IMR-90 (cell line): ENCODE results near the gene OXSR1. TPM values are rescaled to one million over a fixed set of nuclear protein-coding genes. Genes with fewer than 3 reads are reported as not detected.

Experiments used
- ATAC-seq: fragments of 200-7000 bp; cut with Tn5 transposase; 2 replicates; pipeline ENCODE4 v1.9.1; 2020; ENCODE audit warnings: low read depth, mild to moderate bottlenecking, moderate library complexity
- BruUV-seq: library from RNA; stranded (reverse); fragments of 400-500 nt; replicated peaks from 2 replicates; lab custom pipeline; 2021; lab: Mats Ljungman, UMichigan
- CTCF ChIA-PET: fragments of 300-600 bp; formaldehyde crosslinking; extraction: SDS; loops from one replicate; lab custom pipeline; 2021; ENCODE audit warnings: antibody characterized with exemption; lab: Yijun Ruan, JAX
- POLR2A ChIA-PET: fragments of 300-600 bp; sonication (Branson Sonifier 250); formaldehyde crosslinking; loops from one replicate; lab custom pipeline; 2022; ENCODE audit warnings: antibody characterized with exemption; ENCODE audit not compliant: unreplicated experiment; lab: Charles Lee
- DNase-seq: peaks from one replicate; pipeline ENCODE4 v3.0.0; 2013
- H2AFZ ChIP-seq: replicated peaks from 2 replicates; pipeline ENCODE3; 2013; ENCODE audit warnings: low read length, mild to moderate bottlenecking; ENCODE audit not compliant: poor library complexity
- H2AK5ac ChIP-seq: 2 replicates; pipeline ENCODE4 v1.6.1; 2013; ENCODE audit warnings: low read depth, low read length, inconsistent platforms
- H2AK9ac ChIP-seq: replicated peaks from 2 replicates; pipeline ENCODE3; 2013; ENCODE audit warnings: mild to moderate bottlenecking, low read depth, low read length, moderate library complexity; ENCODE audit not compliant: poor library complexity
- H2BK120ac ChIP-seq: 2 replicates; pipeline ENCODE4 v1.6.1; 2013; ENCODE audit warnings: low read depth, low read length, inconsistent platforms
- H2BK15ac ChIP-seq: 3 replicates; pipeline ENCODE4 v1.6.1; 2013; ENCODE audit warnings: low read depth, low read length, inconsistent platforms
- H2BK20ac ChIP-seq: 2 replicates; pipeline ENCODE4 v1.6.1; 2013; ENCODE audit warnings: low read depth, mild to moderate bottlenecking, inconsistent platforms, low read length, moderate library complexity
- H2BK5ac ChIP-seq: 2 replicates; pipeline ENCODE4 v1.6.1; 2013; ENCODE audit warnings: mild to moderate bottlenecking, low read depth, low read length, inconsistent platforms; ENCODE audit not compliant: poor library complexity, severe bottlenecking
- H3K14ac ChIP-seq: replicated peaks from 2 replicates; pipeline ENCODE4 v1.6.1; 2013; ENCODE audit warnings: low read depth, low read length, inconsistent platforms
- H3K18ac ChIP-seq: 2 replicates; pipeline ENCODE4 v1.6.1; 2013; ENCODE audit warnings: low read depth, low read length, control low read depth
- H3K23ac ChIP-seq: 2 replicates; pipeline ENCODE4 v1.6.1; 2013; ENCODE audit warnings: low read depth, low read length, inconsistent platforms
- H3K27ac ChIP-seq: 2 replicates; pipeline ENCODE4 v1.5.1; 2013; ENCODE audit warnings: mild to moderate bottlenecking, control low read depth, low read length; ENCODE audit not compliant: insufficient read depth
- H3K27me3 ChIP-seq: 2 replicates; pipeline ENCODE4 v1.6.1; 2013; ENCODE audit warnings: low read length; ENCODE audit not compliant: control insufficient read depth, insufficient read depth
- H3K36me3 ChIP-seq: 2 replicates; pipeline ENCODE4 v1.6.1; 2013; ENCODE audit warnings: low read length, mixed read lengths; ENCODE audit not compliant: control insufficient read depth, insufficient read depth
- H3K4ac ChIP-seq: 2 replicates; pipeline ENCODE4 v1.6.1; 2013; ENCODE audit warnings: low read depth, low read length, inconsistent platforms
- H3K4me1 ChIP-seq: 2 replicates; pipeline ENCODE4 v1.6.1; 2013; ENCODE audit warnings: low read length, mixed read lengths; ENCODE audit not compliant: control insufficient read depth, insufficient read depth
- H3K4me2 ChIP-seq: 2 replicates; pipeline ENCODE4 v1.6.1; 2013; ENCODE audit warnings: low read depth, mild to moderate bottlenecking, control low read depth, low read length, moderate library complexity
- H3K4me3 ChIP-seq: 2 replicates; pipeline ENCODE4 v1.5.1; 2013; ENCODE audit warnings: low read depth, mild to moderate bottlenecking, control low read depth, low read length, moderate library complexity; ENCODE audit not compliant: insufficient read depth
- H3K56ac ChIP-seq: 2 replicates; pipeline ENCODE4 v1.6.1; 2013; ENCODE audit warnings: low read length, inconsistent platforms; ENCODE audit not compliant: insufficient read depth; ENCODE audit errors: extremely low read depth
- H3K79me1 ChIP-seq, 2 experiments: 2 replicates each; pipeline ENCODE4 v1.6.1; 2013; ENCODE audit warnings: low read length in 2 of 2, inconsistent platforms in 1 of 2, low read depth in 1 of 2
- H3K9ac ChIP-seq: 2 replicates; pipeline ENCODE4 v1.6.1; 2013; ENCODE audit warnings: low read depth, low read length, control low read depth
- H3K9me1 ChIP-seq: 2 replicates; pipeline ENCODE4 v1.6.1; 2013; ENCODE audit warnings: low read length, inconsistent platforms; ENCODE audit not compliant: insufficient read depth
- H3K9me3 ChIP-seq: 2 replicates; pipeline ENCODE4 v1.6.1; 2013; ENCODE audit warnings: low read length; ENCODE audit not compliant: control insufficient read depth, insufficient read depth
- H4K20me1 ChIP-seq: 2 replicates; pipeline ENCODE4 v1.6.1; 2013; ENCODE audit warnings: low read length, inconsistent platforms; ENCODE audit not compliant: insufficient read depth
- H4K5ac ChIP-seq: 2 replicates; pipeline ENCODE4 v1.6.1; 2013; ENCODE audit warnings: mild to moderate bottlenecking, low read depth, low read length, control low read depth
- H4K8ac ChIP-seq, 2 experiments: 2 replicates each; pipeline ENCODE4 v1.6.1; 2013; ENCODE audit warnings: low read depth in 2 of 2, low read length in 2 of 2, control low read depth in 1 of 2, inconsistent platforms in 1 of 2
- H4K91ac ChIP-seq: 2 replicates; pipeline ENCODE4 v1.6.1; 2013; ENCODE audit warnings: low read depth, low read length, inconsistent platforms; ENCODE audit not compliant: insufficient read depth
- MAZ ChIP-seq: IDR thresholded peaks from 2 replicates; pipeline ENCODE4 v1.6.1; 2012; ENCODE audit warnings: low read depth, mild to moderate bottlenecking, low read length, improper control_type of control experiment, moderate library complexity, borderline replicate concordance
- MXI1 ChIP-seq: IDR thresholded peaks from 2 replicates; pipeline ENCODE4 v1.6.1; 2012; ENCODE audit warnings: low read depth, mild to moderate bottlenecking, low read length, moderate library complexity, borderline replicate concordance
- RAD21 ChIP-seq: IDR thresholded peaks from 2 replicates; pipeline ENCODE4 v1.6.1; 2012; ENCODE audit warnings: low read length, improper control_type of control experiment
- WGBS, 2 experiments: methylation state at CpG; one replicate each; pipeline versions ENCODE4 v1.1.5 to v1.1.7; 2013; ENCODE audit warnings: missing lambda C conversion rate in 2 of 2; ENCODE audit not compliant: insufficient read length in 1 of 2; ENCODE audit errors: extremely low coverage in 2 of 2; 5-methylcytosine and 5-hydroxymethylcytosine counted together
- dilution Hi-C: fragments of 300-500 bp; cut with HindIII; formaldehyde crosslinking; loops from one replicate; pipeline ENCODE4 v1.14.3; 2018; ENCODE audit warnings: low sequenced_read_pairs; ENCODE audit not compliant: unreplicated experiment
- in situ Hi-C: fragments of 300-500 bp; cut with MboI; formaldehyde crosslinking; loops from 3 replicates; pipeline ENCODE4 v1.14.3; 2019; ENCODE audit warnings: low sequenced_read_pairs, inconsistent platforms, mixed read lengths
- intact Hi-C: fragments of 100-400 bp; cut with micrococcal nuclease; formaldehyde crosslinking; loops from 2 replicates; pipeline ENCODE4 v1.10.0; 2022
- polyA plus RNA-seq, 3 experiments: library from polyadenylated mRNA; depleted of rRNA; stranded (reverse); fragments of >200 nt; gene quantifications; 2 replicates each; pipeline ENCODE4 v1.2.3, GENCODE V29; 2012; ENCODE audit warnings: low replicate concordance in 1 of 3
- total RNA-seq: library from RNA; depleted of rRNA; stranded (reverse); fragments of >200 nt; gene quantifications from 2 replicates; pipeline ENCODE4 v1.2.3, GENCODE V29; 2012

The OXSR1 gene
- total and polyA plus RNA-seq, 2 of the 4 experiments (the other 2 are of a cell fraction) = 32.9 to 37.6 TPM

GRCh38 chr3:38165722-38166387 is 518 bp downstream of the OXSR1 start:
- peak overlapping the region; percentile 89 for H3K9ac ChIP-seq
- dilution Hi-C loops (no loop called here), in situ Hi-C loops (no loop called here), intact Hi-C loops (no loop called here)
- DNase-seq (peak; percentile 46), ATAC-seq (no peak; the same call in none of the 2 replicates)
- H2BK20ac ChIP-seq = 0 out of 2 replicates have a peak overlapping the region, but pooled peaks have one; percentile 5
- no peaks in the 10 kb centered on the region for H3K27me3 ChIP-seq
- H2AFZ ChIP-seq = peak overlapping the region; percentile 99
- peak overlapping the region; percentile 98 for H3K27ac ChIP-seq
- peaks cover 0 to 21% of the 10 kb centered on the region in 2 experiments; a peak in 2 of 4 replicates for H3K79me1 ChIP-seq
- H3K4me3 ChIP-seq = peak overlapping the region; percentile 57
- H3K4ac ChIP-seq = peak overlapping the region; percentile 82
- peak overlapping the region; percentile 33; the same call in 1 of the 3 replicates for H2BK15ac ChIP-seq
- WGBS, 2 experiments = 2% methylated on average over 30 of the region's 62 CpGs; no CpG with 5 or more reads in 1 of the 2 experiments
- 0 out of 2 replicates have a peak, but pooled peaks cover 6% of the 10 kb centered on the region for H3K9me1 ChIP-seq
- H2BK5ac ChIP-seq = peak overlapping the region; percentile 96
- peaks cover 6% of the 10 kb centered on the region for H3K4me1 ChIP-seq
- peak overlapping the region; percentile 63 for H3K18ac ChIP-seq
- peak overlapping the region; percentile 64 for H3K23ac ChIP-seq
- H4K8ac ChIP-seq = peak overlapping the region; percentile 73 to 79
- TF ChIP-seq RAD21 (no peak), MAZ (peak; percentile 7; the same call in 1 of the 2 replicates), MXI1 (no peak)
- peak overlapping the region; percentile 89 for H2AK5ac ChIP-seq
- H4K91ac ChIP-seq = peak overlapping the region; percentile 45
- H3K56ac ChIP-seq = peak overlapping the region; percentile 61; the same call in 1 of the 2 replicates
- no TSS peak for BruUV-seq
- no peaks in the 10 kb centered on the region for H3K9me3 ChIP-seq
- peaks cover 10% of the 10 kb centered on the region; the same call in 1 of the 2 replicates for H4K20me1 ChIP-seq
- H4K5ac ChIP-seq = no peak overlapping the region
- H2BK120ac ChIP-seq = peak overlapping the region; percentile 69
- ChIA-PET POLR2A (interaction anchor here (2.0 kb wide), 1 partner anchor 29 kb away, joined by 10 read pairs; the partner anchor contains the start of gene ACAA1), CTCF (interaction anchor here (0.6 to 1.2 kb wide), 2 partner anchors 11 to 103 kb away, joined by 3 to 4 read pairs; no protein-coding TSS in a partner anchor)
- H3K14ac ChIP-seq = peak overlapping the region; percentile 77
- H3K4me2 ChIP-seq = peak overlapping the region; percentile 90
- H2AK9ac ChIP-seq = peak overlapping the region; percentile 98
- H3K36me3 ChIP-seq = no peaks in the 10 kb centered on the region
